Kidney (tissue), 14 donors: ENCODE measurements around the gene PITPNC1. TPM values are rescaled to one million over a fixed set of nuclear protein-coding genes. Genes with fewer than 3 reads are reported as not detected.
"Not testable (repeated sequence)": the region's sequence is repeated elsewhere in the genome, so short reads cannot be mapped to it uniquely, and the experiment has no call there.

ENCODE experiments used
- DNase-seq, 5 donors: peaks; one replicate each; pipeline ENCODE4 v3.0.0-alpha.2; 2013 to 2020
- FAIRE-seq: peaks from 2 replicates; lab custom pipeline; 2012; peaks lifted over from hg19 to GRCh38; lab: Jason Lieb, UNC
- H3K27ac ChIP-seq, 2 donors: one replicate each; pipeline ENCODE4 v1.7.0; 2013; ENCODE audit warnings: low read depth in 2 of 2, low read length in 2 of 2, inconsistent platforms in 1 of 2
- H3K27me3 ChIP-seq: one replicate; pipeline ENCODE4 v1.7.1; 2013; ENCODE audit warnings: low read length, inconsistent platforms; ENCODE audit not compliant: control insufficient read depth, insufficient read depth
- H3K36me3 ChIP-seq, 3 donors: one replicate each; pipeline versions ENCODE4 v1.7.0 to v1.7.1; 2013; ENCODE audit warnings: low read length in 3 of 3, control low read depth in 1 of 3, inconsistent platforms in 1 of 3; ENCODE audit not compliant: insufficient read depth in 3 of 3, control insufficient read depth in 2 of 3
- H3K4me1 ChIP-seq, 3 donors: one replicate each; pipeline versions ENCODE4 v1.7.0 to v1.7.1; 2013; ENCODE audit warnings: low read length in 3 of 3, inconsistent platforms in 1 of 3, low read depth in 1 of 3; ENCODE audit not compliant: control insufficient read depth in 2 of 3, insufficient read depth in 2 of 3
- H3K4me3 ChIP-seq, 3 donors: one replicate each; pipeline versions ENCODE4 v1.7.0 to v1.8.1; 2013; ENCODE audit warnings: low read length in 3 of 3, control low read depth in 1 of 3, inconsistent platforms in 1 of 3
- H3K9ac ChIP-seq, 3 donors: one replicate each; pipeline versions ENCODE4 v1.7.0 to v1.7.1; 2013; ENCODE audit warnings: low read length in 3 of 3, control low read depth in 1 of 3, inconsistent platforms in 1 of 3
- H3K9me3 ChIP-seq, 3 donors: one replicate each; pipeline versions ENCODE4 v1.7.0 to v1.7.1; 2013; ENCODE audit warnings: low read length in 3 of 3, control low read depth in 1 of 3, inconsistent platforms in 1 of 3; ENCODE audit not compliant: control insufficient read depth in 2 of 3, insufficient read depth in 1 of 3
- CTCF ChIP-seq: IDR thresholded peaks from 3 replicates; pipeline ENCODE4 v1.5.1; 2012; ENCODE audit warnings: mild to moderate bottlenecking, moderate library complexity, borderline replicate concordance; ENCODE audit not compliant: insufficient read depth; ENCODE audit errors: extremely low read depth
- intact Hi-C: fragments of 100-400 bp; cut with DNase I; formaldehyde crosslinking; loops from one replicate; pipeline ENCODE4 v1.11.1; 2022
- polyA plus RNA-seq: library from polyadenylated mRNA; stranded (reverse); fragments of 350-450 nt; fragmentation: Illumina TruSeq; extraction: RNeasy Lipid Tissue Mini Kit (QIAGEN cat#74804); gene quantifications from one replicate; pipeline ENCODE4 v1.2.3, GENCODE V29; 2014; ENCODE audit warnings: low read depth, low replicate concordance; ENCODE audit not compliant: insufficient read depth
- total RNA-seq: library from RNA; stranded (reverse); fragmentation: NEBNext Ultra II Directional; extraction: Animal tissue kit (Norgen Biotek cat#: 25700); gene quantifications from one replicate; pipeline ENCODE4 v1.2.1, GENCODE V29; 2021
- donor health status: control.
- donor health status: control.
- donor health status: control.
- donor health status: control.
- donor health status: control.
- donor health status: DM: yes; HTN: yes; CAD: no.
- donor health status: Normal renal cell carcinoma (clear cell type).

The PITPNC1 gene
- total and polyA plus RNA-seq, 2 donors from 2014 or later, result 14.2 to 41.3 TPM

DNA sequence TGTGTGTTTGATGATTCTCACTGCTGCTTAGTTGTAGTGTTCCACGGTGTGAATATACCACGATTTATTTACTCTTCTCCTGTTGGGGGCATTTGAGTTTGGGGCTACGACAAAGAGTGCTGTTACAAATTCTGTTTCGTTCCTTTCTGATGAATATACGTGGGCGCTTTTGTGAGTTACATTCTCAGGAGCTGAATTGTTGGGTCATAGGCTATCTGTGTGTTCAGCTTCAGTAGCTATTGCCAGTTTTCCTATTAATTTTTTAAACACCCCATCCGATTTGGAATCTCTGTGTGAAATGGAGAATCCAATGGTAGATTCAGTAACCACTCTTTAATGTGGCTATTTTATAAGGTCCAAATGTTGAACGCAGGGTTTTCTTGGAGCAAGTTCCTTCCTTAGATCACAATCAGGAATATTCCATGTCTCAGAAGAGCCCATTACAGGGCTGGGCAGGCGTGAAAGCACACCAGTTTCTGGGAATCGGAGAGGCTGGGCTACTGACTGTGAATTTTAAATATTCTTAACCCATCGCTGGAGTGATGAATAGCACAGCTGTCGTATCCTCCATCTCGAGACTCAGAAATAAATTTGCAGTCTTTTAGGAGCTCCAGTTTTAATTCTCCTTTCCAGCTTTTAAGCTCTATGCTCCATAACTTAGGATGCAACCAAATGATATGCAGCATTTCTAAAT, 115.9 kb downstream of the PITPNC1 start:
- Histone ChIP-seq H3K27me3 (no peaks in the 10 kb centered on the region), H3K4me1 (peaks cover 3 to 21% (median 4%) of the 10 kb centered on the region in 3 donors), H3K9me3 (no peaks in the 10 kb centered on the region), H3K27ac (no peak overlapping the region), H3K36me3 (no peaks in the 10 kb centered on the region), H3K9ac (no peak overlapping the region), H3K4me3 (no peak overlapping the region)
- no peak for TF ChIP-seq CTCF
- intact Hi-C loops, result no loop called here
- DNase-seq (no peak), FAIRE-seq (no peak)

- no peaks in the 10 kb centered on the region for H3K36me3 ChIP-seq
- H3K4me3 ChIP-seq, result no peak overlapping the region
- H3K27me3 ChIP-seq, result no peaks in the 10 kb centered on the region
- intact Hi-C loops, result no loop called here
- no peak overlapping the region for H3K27ac ChIP-seq
- H3K9ac ChIP-seq, result no peak overlapping the region
- no peak for DNase-seq
- no peak for FAIRE-seq
- H3K4me1 ChIP-seq, result peaks cover 3 to 18% (median 4%) of the 10 kb centered on the region in 3 donors
- no peaks in the 10 kb centered on the region for H3K9me3 ChIP-seq
- TF ChIP-seq CTCF, result no peak
Observed at GRCh38 chr17:67493812-67494211, 116.7 kb downstream of the PITPNC1 start.

GRCh38 chr17:67495534-67495933, 118.5 kb downstream of the PITPNC1 start:
- DNase-seq, H3K27me3 ChIP-seq, H3K4me3 ChIP-seq, H3K27ac ChIP-seq, H3K9ac ChIP-seq, H3K9me3 ChIP-seq, FAIRE-seq, H3K4me1 ChIP-seq, intact Hi-C loops, H3K36me3 ChIP-seq: not testable (repeated sequence)

- intact Hi-C loops, result no loop called here
- Histone ChIP-seq H3K4me1 (peaks cover 0 to 4% (median 3%) of the 10 kb centered on the region in 3 donors), H3K4me3 (no peak overlapping the region), H3K9me3 (no peaks in the 10 kb centered on the region), H3K27me3 (no peaks in the 10 kb centered on the region), H3K9ac (no peak overlapping the region), H3K27ac (no peak overlapping the region), H3K36me3 (no peaks in the 10 kb centered on the region)
- no peak for TF ChIP-seq CTCF
- no peak for DNase-seq
- no peak for FAIRE-seq
Observed at GRCh38 chr17:67496286-67496685, 119.2 kb downstream of the PITPNC1 start.
